GM12892 (cell line): Measurements from ENCODE around the gene GRIA1.

Source experiments
- DNase-seq: peaks from one replicate; pipeline ENCODE4 v3.0.0; 2011; ENCODE audit not compliant: insufficient read length
- FAIRE-seq: peaks from 2 replicates; lab custom pipeline; 2011; peaks lifted over from hg19 to GRCh38; lab: Jason Lieb, UNC
- POLR2A ChIP-seq: IDR thresholded peaks from 2 replicates; pipeline ENCODE4 v1.6.1; 2011; ENCODE audit warnings: low read depth, low read length, control low read depth
- POLR2AphosphoS5 ChIP-seq: IDR thresholded peaks from 2 replicates; pipeline ENCODE4 v1.6.1; 2011; ENCODE audit warnings: low read depth, low read length, control low read depth
- TAF1 ChIP-seq: IDR thresholded peaks from 2 replicates; pipeline ENCODE4 v1.6.1; 2011; ENCODE audit warnings: low read depth, mild to moderate bottlenecking, control low read depth, low read length, borderline replicate concordance

The GRIA1 gene

DNA sequence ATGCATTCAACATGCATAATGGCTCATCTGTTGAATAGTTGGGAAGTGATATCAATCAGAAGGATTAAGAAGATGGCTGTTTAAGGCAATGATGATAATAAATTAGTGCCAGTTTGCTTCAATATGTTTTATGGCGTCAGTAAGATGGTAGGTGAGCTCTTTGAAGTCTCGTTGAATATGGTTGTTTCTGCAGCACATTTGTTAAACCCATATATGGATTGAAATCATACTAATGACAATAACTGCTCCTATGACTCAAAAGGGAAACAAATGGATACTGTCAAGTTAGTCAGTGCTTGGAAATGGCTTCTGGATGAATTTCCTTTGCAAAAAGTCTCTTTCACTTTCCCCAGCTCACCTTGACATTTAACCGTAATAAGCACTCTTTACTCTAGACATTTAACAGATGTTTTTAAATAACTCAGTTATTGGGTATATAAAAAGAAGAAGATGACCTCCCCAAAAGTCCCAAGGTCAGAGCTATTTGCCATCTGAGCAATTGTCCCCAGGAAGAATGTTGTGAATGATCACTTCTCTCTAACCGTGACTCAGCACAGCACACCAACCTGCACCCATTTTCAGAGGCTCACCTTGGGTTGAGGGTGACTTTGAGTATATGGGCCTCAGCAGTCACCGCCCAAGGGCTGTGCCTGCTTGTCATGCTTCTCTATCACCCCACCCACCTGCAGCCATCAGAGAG is 133.4 kb downstream of the GRIA1 start:
- no peak for DNase-seq
- FAIRE-seq: no peak
- TF ChIP-seq POLR2AphosphoS5 (no peak), TAF1 (no peak), POLR2A (no peak)

- TF ChIP-seq POLR2A (no peak), TAF1 (no peak)
- no peak for DNase-seq
- no peak for FAIRE-seq
Observed at GRCh38 chr5:153624451-153624765, 133.9 kb downstream of the GRIA1 start.

GRCh38 chr5:153625826-153626354 is 135.4 kb downstream of the GRIA1 start:
- no peak for TF ChIP-seq POLR2A
- TF ChIP-seq TAF1: no peak
- TF ChIP-seq POLR2AphosphoS5: no peak
- no peak for FAIRE-seq
- DNase-seq: no peak

GRCh38 chr5:153626836-153627235 is 136.4 kb downstream of the GRIA1 start:
- TF ChIP-seq POLR2AphosphoS5: no peak
- TF ChIP-seq TAF1: no peak
- no peak for FAIRE-seq
- no peak for DNase-seq

GRCh38 chr5:153629027-153629895 is 138.8 kb downstream of the GRIA1 start:
- FAIRE-seq: no peak
- TF ChIP-seq POLR2A: no peak
- TF ChIP-seq POLR2AphosphoS5: no peak
- no peak for TF ChIP-seq TAF1
- DNase-seq: no peak

DNA sequence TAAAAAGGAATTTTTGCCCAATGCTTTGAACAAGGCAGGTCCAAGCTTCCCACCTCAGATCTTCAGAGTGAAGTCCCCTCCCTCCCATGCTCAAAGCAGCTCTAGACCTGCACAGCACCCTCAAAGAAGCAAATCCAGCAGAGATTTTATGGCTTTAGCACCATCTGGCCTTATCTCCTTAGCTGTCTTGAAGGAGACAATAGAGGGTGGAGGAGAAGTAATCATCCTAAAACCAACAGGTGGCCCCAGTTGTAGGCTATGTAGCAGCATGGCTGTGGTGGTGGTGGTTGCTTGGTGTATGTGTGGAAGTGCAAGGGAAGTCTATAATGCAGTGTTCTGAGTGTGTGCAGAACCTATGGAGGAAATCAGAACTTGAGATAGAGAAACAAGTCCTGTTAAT is 140.1 kb downstream of the GRIA1 start:
- no peak for DNase-seq
- TF ChIP-seq POLR2AphosphoS5 (no peak), TAF1 (no peak), POLR2A (no peak)
- no peak for FAIRE-seq

DNA sequence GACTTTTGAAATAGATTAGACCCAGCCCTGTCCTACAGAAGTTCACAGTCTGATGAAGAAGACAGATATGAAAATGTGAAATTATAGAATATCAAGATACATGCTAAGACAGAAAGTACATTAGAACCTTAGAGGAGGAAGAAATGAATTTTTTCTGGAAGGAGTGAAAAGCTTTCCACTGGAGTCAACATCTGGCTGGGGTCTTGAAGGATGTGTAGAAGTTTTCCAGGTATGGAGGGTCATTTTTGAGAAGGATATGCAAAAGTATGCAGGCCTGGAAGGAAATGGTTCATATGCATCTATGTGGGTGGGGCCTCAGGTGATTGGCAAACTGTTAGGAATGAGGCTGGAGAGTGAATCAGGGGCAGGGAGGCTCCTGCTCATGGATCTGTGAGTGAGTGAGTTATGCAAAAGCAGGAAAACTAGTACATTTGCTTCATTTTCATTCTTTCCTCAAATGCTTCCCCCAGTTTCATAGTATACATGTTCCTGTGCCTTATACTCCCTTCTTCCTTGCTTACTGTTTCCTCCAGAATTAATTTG is 142.3 kb downstream of the GRIA1 start:
- FAIRE-seq (no peak), DNase-seq (no peak)
- TF ChIP-seq POLR2AphosphoS5 (no peak), POLR2A (no peak), TAF1 (no peak)

GRCh38 chr5:153636670-153637451 is 146.4 kb downstream of the GRIA1 start:
- TF ChIP-seq POLR2A: no peak
- no peak for TF ChIP-seq TAF1
- no peak for TF ChIP-seq POLR2AphosphoS5
- no peak for FAIRE-seq
- DNase-seq: no peak

- FAIRE-seq: no peak
- no peak for DNase-seq
- no peak for TF ChIP-seq POLR2A
- no peak for TF ChIP-seq POLR2AphosphoS5
- TF ChIP-seq TAF1: no peak
Observed at GRCh38 chr5:153640293-153640692, 149.8 kb downstream of the GRIA1 start.

DNA sequence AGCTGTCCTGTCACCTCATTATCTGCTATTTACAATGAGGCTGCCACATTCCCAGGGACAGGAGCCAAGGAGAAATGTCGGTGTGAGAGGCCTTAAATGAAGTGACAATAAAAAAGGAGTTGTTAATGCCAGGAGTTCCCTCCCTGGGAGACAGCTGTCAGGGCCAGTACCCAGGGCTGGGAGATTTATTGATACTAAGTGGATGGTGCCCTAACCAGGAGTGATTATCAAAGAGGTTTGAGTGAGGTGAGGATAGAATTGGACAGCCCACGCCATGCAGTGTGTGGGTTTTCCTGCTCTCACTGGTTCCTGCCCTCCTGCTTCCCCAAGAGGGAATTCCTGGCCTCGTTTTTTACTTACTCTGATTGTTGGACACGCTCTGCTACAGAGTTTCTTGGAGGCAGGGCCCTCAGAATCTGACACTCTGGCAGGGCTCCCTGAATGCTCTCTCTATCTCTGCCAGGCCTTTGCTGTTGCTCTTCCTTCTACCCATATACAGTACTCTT is 150.8 kb downstream of the GRIA1 start:
- TF ChIP-seq POLR2AphosphoS5: no peak
- no peak for TF ChIP-seq TAF1
- no peak for TF ChIP-seq POLR2A
- DNase-seq: no peak
- FAIRE-seq: no peak
